Endothelial cell of umbilical vein (primary cell): Measurements from ENCODE around the gene SAFB. TPM values are rescaled to one million over a fixed set of nuclear protein-coding genes. Genes with fewer than 3 reads are reported as not detected.

ENCODE experiments used
- BruUV-seq: library from RNA; stranded (reverse); fragments of 400-500 nt; replicated peaks from 2 replicates; lab custom pipeline; 2021; lab: Mats Ljungman, UMichigan
- CTCF ChIA-PET: fragments of 300-600, 350-600 bp; sonication (Branson Sonifier 250); formaldehyde crosslinking; loops from one replicate; lab custom pipeline; 2021; ENCODE audit warnings: antibody characterized with exemption, inconsistent platforms; lab: Charles Lee
- POLR2A ChIA-PET: fragments of 300-600, 350-600 bp; sonication (Branson Sonifier 250); formaldehyde crosslinking; loops from one replicate; lab custom pipeline; 2021; ENCODE audit warnings: antibody characterized with exemption, inconsistent platforms; lab: Charles Lee
- DNase-seq: peaks from one replicate; pipeline ENCODE4 v3.0.0-alpha.2; 2011; ENCODE audit warnings: low read depth, low spot score
- FAIRE-seq: peaks from 2 replicates; lab custom pipeline; 2011; peaks lifted over from hg19 to GRCh38; lab: Jason Lieb, UNC
- H2AFZ ChIP-seq: 2 replicates; pipeline ENCODE4 v1.6.0; 2012; ENCODE audit warnings: low read depth, low read length, control low read depth, inconsistent platforms
- H3K27ac ChIP-seq: 2 replicates; pipeline ENCODE4 v1.5.1; 2011; ENCODE audit warnings: low read depth, mild to moderate bottlenecking, control low read depth, low read length, moderate library complexity; ENCODE audit not compliant: insufficient read depth
- H3K27me3 ChIP-seq, 2 experiments: 2 replicates each; pipeline versions ENCODE4 v1.6.0 to v1.6.1; 2011; ENCODE audit warnings: low read length in 2 of 2, mixed read lengths in 1 of 2; ENCODE audit not compliant: control insufficient read depth in 2 of 2, insufficient read depth in 2 of 2
- H3K36me3 ChIP-seq, 2 experiments: 2 replicates in 1 of 2; 3 replicates in 1 of 2; pipeline ENCODE4 v1.5.1; 2011; ENCODE audit warnings: low read length in 2 of 2, mild to moderate bottlenecking in 1 of 2, moderate library complexity in 1 of 2; ENCODE audit not compliant: control insufficient read depth in 2 of 2, insufficient read depth in 2 of 2; ENCODE audit errors: extremely low read depth in 1 of 2
- H3K4me1 ChIP-seq: 3 replicates; pipeline ENCODE4 v1.5.1; 2011; ENCODE audit warnings: mild to moderate bottlenecking, low read length; ENCODE audit not compliant: control insufficient read depth, insufficient read depth; ENCODE audit errors: extremely low read depth
- H3K4me2 ChIP-seq: 2 replicates; pipeline ENCODE4 v1.6.1; 2011; ENCODE audit warnings: low read length, control low read depth, mixed read lengths; ENCODE audit not compliant: insufficient read depth
- H3K4me3 ChIP-seq, 3 experiments: fragments of 200-600 bp in 1 of 3; sonication (generic), shearing (Covaris generic) in 1 of 3; replicated peaks in 1 of 3; 2 replicates each; pipeline ENCODE4 v1.5.1; 2011 to 2016; ENCODE audit warnings: control low read depth in 3 of 3, low read length in 3 of 3, mild to moderate bottlenecking in 2 of 3, inconsistent platforms in 1 of 3, low read depth in 1 of 3, moderate library complexity in 1 of 3; ENCODE audit not compliant: insufficient read depth in 1 of 3
- H3K79me2 ChIP-seq: 2 replicates; pipeline ENCODE4 v1.6.0; 2012; ENCODE audit warnings: low read length, inconsistent platforms; ENCODE audit not compliant: control insufficient read depth, insufficient read depth
- H3K9ac ChIP-seq: replicated peaks from 2 replicates; pipeline ENCODE3; 2011; ENCODE audit warnings: low read length, control low read depth; ENCODE audit not compliant: insufficient read depth; ENCODE audit errors: extremely low read depth
- H3K9me1 ChIP-seq: replicated peaks from 3 replicates; pipeline ENCODE4 v1.6.0; 2011; ENCODE audit warnings: mild to moderate bottlenecking, low read length; ENCODE audit not compliant: control insufficient read depth, insufficient read depth; ENCODE audit errors: extremely low read depth
- H3K9me3 ChIP-seq: replicated peaks from 2 replicates; pipeline ENCODE4 v1.5.1; 2012; ENCODE audit warnings: low read length, inconsistent platforms; ENCODE audit not compliant: control insufficient read depth, insufficient read depth
- H4K20me1 ChIP-seq: replicated peaks from 2 replicates; pipeline ENCODE3; 2011; ENCODE audit warnings: mild to moderate bottlenecking, low read length; ENCODE audit not compliant: control insufficient read depth, insufficient read depth; ENCODE audit errors: extremely low read depth
- EZH2 ChIP-seq: IDR thresholded peaks from 2 replicates; pipeline ENCODE4 v1.6.1; 2012; ENCODE audit warnings: borderline replicate concordance, low read depth, mild to moderate bottlenecking, moderate library complexity, low read length, inconsistent platforms; ENCODE audit not compliant: severe bottlenecking
- FOS ChIP-seq: IDR thresholded peaks from 2 replicates; pipeline ENCODE4 v1.6.1; 2011; ENCODE audit warnings: mild to moderate bottlenecking, low read length, moderate library complexity, borderline replicate concordance; ENCODE audit not compliant: insufficient read depth
- GATA2 ChIP-seq: IDR thresholded peaks from 2 replicates; pipeline ENCODE4 v1.7.0; 2011; ENCODE audit warnings: low read depth, mild to moderate bottlenecking, moderate library complexity, mixed read lengths, low read length; ENCODE audit not compliant: insufficient read length, insufficient read depth
- JUN ChIP-seq: IDR thresholded peaks from 2 replicates; pipeline ENCODE4 v1.6.1; 2011; ENCODE audit warnings: borderline replicate concordance, low read depth; ENCODE audit not compliant: insufficient read length, insufficient read depth
- MAX ChIP-seq: IDR thresholded peaks from 2 replicates; pipeline ENCODE4 v1.6.1; 2011; ENCODE audit not compliant: insufficient read depth, insufficient read length
- MYC ChIP-seq: IDR thresholded peaks from one replicate; pipeline ENCODE4 v1.6.1; 2011; ENCODE audit warnings: mild to moderate bottlenecking, low read depth, low read length
- POLR2A ChIP-seq: IDR thresholded peaks from 2 replicates; pipeline ENCODE4 v1.6.1; 2012; ENCODE audit warnings: low read depth, mild to moderate bottlenecking, control low read depth, low read length
- POLR2AphosphoS5 ChIP-seq: IDR thresholded peaks from 2 replicates; pipeline ENCODE4 v1.6.1; 2012; ENCODE audit warnings: low read depth, mild to moderate bottlenecking, control low read depth, low read length, moderate library complexity; ENCODE audit not compliant: insufficient read depth
- dilution Hi-C: fragments of 300-500 bp; cut with MboI; formaldehyde crosslinking; loops from one replicate; pipeline ENCODE4 v1.15.0; 2019; ENCODE audit warnings: low sequenced_read_pairs; ENCODE audit not compliant: extremely low pct_ligation_motif_present
- intact Hi-C: fragments of 100-400 bp; cut with micrococcal nuclease; formaldehyde crosslinking; loops from one replicate; pipeline ENCODE4 v1.10.0; 2022
- polyA plus RNA-seq, 4 experiments: library from polyadenylated mRNA; depleted of rRNA in 3 of 4; stranded (reverse) in 3 of 4; unstranded in 1 of 4; fragments of >200 nt; gene quantifications; 2 replicates each; pipeline versions ENCODE4 v1.2.1 to v1.2.3, GENCODE V29; 2011 to 2012; ENCODE audit warnings: missing spikeins in 1 of 4
- total RNA-seq: library from RNA; stranded (reverse); gene quantifications from 2 replicates; pipeline ENCODE4 v1.2.3, GENCODE V29; 2021
- TF ChIP-seq, protein P1 (sequence below), 2 donors: IDR thresholded peaks; 1 replicate in 1 of 2; 2 replicates in 1 of 2; pipeline ENCODE4 v1.5.1; 2011; ENCODE audit warnings: low read length in 2 of 2, mild to moderate bottlenecking in 2 of 2, moderate library complexity in 2 of 2, control low read depth in 1 of 2, inconsistent platforms in 1 of 2, low read depth in 1 of 2; ENCODE audit not compliant: insufficient read depth in 1 of 2; ENCODE audit errors: extremely low read depth in 1 of 2

SAFB gene
- total and polyA plus RNA-seq, 2 donors (not counting 3 experiments of a cell fraction or from before 2014, with no cell fraction given) = 44.7 to 109 TPM

DNA sequence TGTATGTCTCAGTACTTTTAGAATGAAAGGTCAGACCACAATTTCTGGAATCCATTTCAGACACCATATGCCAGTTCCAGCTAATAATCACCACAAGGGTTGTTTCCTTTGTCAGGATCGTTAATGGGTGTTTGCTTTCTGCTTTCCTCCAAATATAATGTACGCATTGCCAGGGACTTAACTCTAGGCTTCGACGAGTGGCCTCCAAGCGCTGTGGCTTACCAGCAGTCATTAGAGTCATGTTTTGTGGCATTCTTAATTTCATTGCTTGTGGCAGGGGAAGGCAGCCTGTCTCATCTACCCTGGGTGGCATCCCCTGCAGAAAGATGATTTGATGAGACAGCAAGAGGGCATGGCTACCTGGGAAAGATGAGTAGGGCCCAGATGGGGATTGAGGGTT is 22.5 kb downstream of the SAFB start:
- Histone ChIP-seq H3K4me1 (no peaks in the 10 kb centered on the region), H3K9me1 (no peaks in the 10 kb centered on the region), H3K36me3 (peaks cover 26 to 37% of the 10 kb centered on the region in 2 experiments), H3K4me3 (no peak overlapping the region), H3K27ac (no peak overlapping the region), H3K4me2 (no peak overlapping the region), H2AFZ (no peak overlapping the region), H4K20me1 (peaks cover 3% of the 10 kb centered on the region), H3K9ac (no peak overlapping the region), H3K79me2 (peaks cover 67% of the 10 kb centered on the region), H3K27me3 (no peaks in the 10 kb centered on the region), H3K9me3 (no peaks in the 10 kb centered on the region)
- dilution Hi-C loops (no loop called here), intact Hi-C loops (loop anchor here (10.0 kb wide), 1 partner anchor 539 kb away; no protein-coding TSS in a partner anchor)
- ChIA-PET POLR2A (no interaction called here), CTCF (no interaction called here)
- BruUV-seq = no TSS peak
- FAIRE-seq (no peak), DNase-seq (no peak)
- TF ChIP-seq JUN (no peak), GATA2 (no peak), FOS (no peak), MAX (no peak), EZH2 (no peak), MYC (no peak), POLR2AphosphoS5 (no peak), POLR2A (no peak)
- TF ChIP-seq, protein P1, sequence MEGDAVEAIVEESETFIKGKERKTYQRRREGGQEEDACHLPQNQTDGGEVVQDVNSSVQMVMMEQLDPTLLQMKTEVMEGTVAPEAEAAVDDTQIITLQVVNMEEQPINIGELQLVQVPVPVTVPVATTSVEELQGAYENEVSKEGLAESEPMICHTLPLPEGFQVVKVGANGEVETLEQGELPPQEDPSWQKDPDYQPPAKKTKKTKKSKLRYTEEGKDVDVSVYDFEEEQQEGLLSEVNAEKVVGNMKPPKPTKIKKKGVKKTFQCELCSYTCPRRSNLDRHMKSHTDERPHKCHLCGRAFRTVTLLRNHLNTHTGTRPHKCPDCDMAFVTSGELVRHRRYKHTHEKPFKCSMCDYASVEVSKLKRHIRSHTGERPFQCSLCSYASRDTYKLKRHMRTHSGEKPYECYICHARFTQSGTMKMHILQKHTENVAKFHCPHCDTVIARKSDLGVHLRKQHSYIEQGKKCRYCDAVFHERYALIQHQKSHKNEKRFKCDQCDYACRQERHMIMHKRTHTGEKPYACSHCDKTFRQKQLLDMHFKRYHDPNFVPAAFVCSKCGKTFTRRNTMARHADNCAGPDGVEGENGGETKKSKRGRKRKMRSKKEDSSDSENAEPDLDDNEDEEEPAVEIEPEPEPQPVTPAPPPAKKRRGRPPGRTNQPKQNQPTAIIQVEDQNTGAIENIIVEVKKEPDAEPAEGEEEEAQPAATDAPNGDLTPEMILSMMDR (IDR thresholded peaks at IDR 0.05; ENCODE audit: extremely low read depth in 1 of 2, insufficient read depth in 1 of 2, low read depth in 1 of 2, low read length in 2 of 2) = no peak
